Measurements from ENCODE around the gene ATP6V0B. TPM values are rescaled to one million over a fixed set of nuclear protein-coding genes. Genes with fewer than 3 reads are reported as not detected.

The ATP6V0B gene
- total RNA-seq, 1 donor from 2014 or later = 129 TPM

- no peak for DNase-seq (ENCODE audit: low read depth, low spot score)
- no peaks in the 10 kb centered on the region for H3K36me3 Mint-ChIP-seq (ENCODE audit: low read depth)
- H3K27me3 Mint-ChIP-seq (ENCODE audit: low read depth) = peaks cover 4% of the 10 kb centered on the region
- no peak overlapping the region for H3K27ac Mint-ChIP-seq (ENCODE audit: unreplicated experiment)
- H3K4me1 Mint-ChIP-seq = peaks cover 23% of the 10 kb centered on the region
- peak overlapping the region; percentile 32 for H3K4me3 Mint-ChIP-seq
- TF ChIP-seq CTCF (conservative IDR thresholded peaks at IDR 0.05) = no peak
- no peaks in the 10 kb centered on the region for H3K9me3 Mint-ChIP-seq
Measured at GRCh38 chr1:43994071-43994470, 19.3 kb downstream of the ATP6V0B start.

- TF ChIP-seq CTCF (conservative IDR thresholded peaks at IDR 0.05) = peak; percentile 47
- H3K4me1 Mint-ChIP-seq = peaks cover 23% of the 10 kb centered on the region
Measured at GRCh38 chr1:43994794-43995790, 20.3 kb downstream of the ATP6V0B start.

DNA sequence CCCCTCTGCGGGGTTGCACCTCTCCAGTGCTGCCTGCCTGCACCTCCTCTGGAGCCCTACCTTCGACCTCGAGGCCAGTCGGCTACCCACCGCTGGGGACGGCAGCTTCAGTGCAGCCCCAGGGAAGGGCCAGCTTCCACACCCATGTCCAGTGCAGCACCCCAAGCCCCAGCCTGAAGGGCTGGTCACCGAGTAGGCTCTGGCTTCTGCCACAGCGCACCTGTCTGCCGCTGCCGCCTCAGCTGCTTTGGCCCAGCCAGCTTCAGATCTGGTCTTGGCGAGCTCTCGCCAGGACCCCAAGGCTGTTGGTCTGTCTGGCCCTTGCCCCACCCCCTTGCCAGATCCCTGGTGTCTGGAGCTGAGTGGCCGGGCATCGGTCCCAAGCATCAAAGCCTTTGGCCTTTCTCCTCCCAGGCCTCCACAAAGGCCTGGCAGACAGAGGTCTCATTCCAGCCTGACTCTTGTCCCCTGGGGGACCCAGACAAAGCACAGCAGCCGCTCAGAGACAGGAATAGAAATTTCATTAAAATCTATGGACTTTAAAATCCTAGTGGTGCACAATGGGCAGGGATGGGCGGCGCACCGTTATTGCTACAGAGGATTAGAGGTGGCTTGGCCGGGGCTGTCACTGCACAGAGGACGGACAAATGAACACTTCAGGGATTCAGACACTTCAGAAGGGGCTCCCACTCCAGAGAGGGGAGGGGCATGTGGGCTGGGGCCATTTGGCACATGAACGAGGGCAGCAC is 21.4 kb downstream of the ATP6V0B start:
- DNase-seq (ENCODE audit: low read depth, low spot score) = no peak
- Mint-ChIP-seq H3K36me3 (ENCODE audit: low read depth) (no peaks in the 10 kb centered on the region), H3K4me3 (peak overlapping the region; percentile 23), H3K27me3 (ENCODE audit: low read depth) (peaks cover 4% of the 10 kb centered on the region), H3K27ac (ENCODE audit: unreplicated experiment) (peak overlapping the region; percentile 81), H3K9me3 (no peaks in the 10 kb centered on the region), H3K4me1 (peaks cover 20% of the 10 kb centered on the region)
- TF ChIP-seq CTCF (conservative IDR thresholded peaks at IDR 0.05) = no peak

More at GRCh38 chr1:43994794-43995790, 20.3 kb downstream of the ATP6V0B start:
- Mint-ChIP-seq H3K9me3 (no peaks in the 10 kb centered on the region), H3K27ac (ENCODE audit: unreplicated experiment) (no peak overlapping the region), H3K36me3 (ENCODE audit: low read depth) (no peaks in the 10 kb centered on the region), H3K4me3 (peak overlapping the region; percentile 25), H3K27me3 (ENCODE audit: low read depth) (peaks cover 4% of the 10 kb centered on the region)
- no peak for DNase-seq (ENCODE audit: low read depth, low spot score)

DNA sequence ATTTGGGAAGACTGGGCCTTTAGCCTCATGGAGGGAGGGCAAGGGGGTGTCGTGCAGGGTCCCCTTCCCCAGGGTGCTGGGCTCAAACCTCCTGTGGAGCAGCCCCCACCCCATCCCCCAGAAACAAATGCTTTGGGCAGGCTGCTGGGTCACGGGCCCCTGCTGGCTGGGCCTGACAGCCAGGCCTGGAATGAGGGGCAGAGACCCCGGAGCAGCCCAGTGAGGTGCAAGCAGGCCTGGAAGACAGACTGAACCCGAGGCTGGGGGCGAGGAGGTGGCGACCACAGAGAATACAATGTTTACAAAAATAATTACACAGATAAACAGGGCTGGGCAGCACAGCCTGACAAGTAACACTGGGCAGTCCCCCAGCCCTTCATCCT is 22.0 kb downstream of the ATP6V0B start:
- Mint-ChIP-seq H3K27me3 (ENCODE audit: low read depth) (peaks cover 4% of the 10 kb centered on the region), H3K9me3 (no peaks in the 10 kb centered on the region), H3K27ac (ENCODE audit: unreplicated experiment) (peak overlapping the region; percentile 81), H3K4me1 (peaks cover 16% of the 10 kb centered on the region), H3K4me3 (peak overlapping the region; percentile 23), H3K36me3 (ENCODE audit: low read depth) (no peaks in the 10 kb centered on the region)
- no peak for TF ChIP-seq CTCF (conservative IDR thresholded peaks at IDR 0.05)
- no peak for DNase-seq (ENCODE audit: low read depth, low spot score)

DNA sequence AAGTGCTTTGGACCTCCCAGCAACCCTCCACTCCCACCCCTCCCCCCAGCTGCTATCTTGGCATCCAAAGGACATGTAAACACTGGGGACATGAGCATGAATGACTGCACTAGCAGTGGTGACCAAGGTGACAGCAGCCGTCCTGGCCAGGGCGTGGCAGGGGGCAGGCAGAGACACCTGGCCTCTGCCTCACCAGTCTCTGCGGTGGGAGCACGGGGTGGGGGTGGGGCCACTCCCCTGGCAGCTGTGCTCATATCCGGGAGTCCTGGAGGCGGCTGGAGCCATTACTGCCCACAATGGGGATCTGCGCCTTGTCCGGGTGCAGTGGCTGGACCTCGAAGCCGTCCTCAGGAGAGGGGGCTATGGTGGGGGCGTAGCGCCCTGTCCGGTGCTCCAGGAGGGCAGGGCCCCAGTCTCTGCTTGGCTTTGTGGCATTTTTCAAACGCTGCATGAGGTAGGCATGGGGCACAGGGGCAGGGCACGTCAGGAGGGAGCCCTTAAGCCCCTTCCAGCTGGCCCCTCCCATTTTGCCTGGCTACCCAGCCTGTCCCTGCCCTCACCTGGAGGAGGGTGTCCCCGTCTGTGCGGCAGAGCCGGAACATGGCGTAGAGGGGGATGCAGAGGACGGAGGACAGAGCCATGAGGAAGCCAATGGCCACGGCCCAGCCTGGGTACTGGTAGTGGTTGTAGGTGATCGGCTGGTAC is 22.7 kb downstream of the ATP6V0B start:
- Mint-ChIP-seq H3K9me3 (no peaks in the 10 kb centered on the region), H3K27me3 (ENCODE audit: low read depth) (peaks cover 4% of the 10 kb centered on the region), H3K27ac (ENCODE audit: unreplicated experiment) (peak overlapping the region; percentile 62), H3K36me3 (ENCODE audit: low read depth) (no peaks in the 10 kb centered on the region), H3K4me1 (peaks cover 16% of the 10 kb centered on the region), H3K4me3 (no peak overlapping the region)
- no peak for TF ChIP-seq CTCF (conservative IDR thresholded peaks at IDR 0.05)
- DNase-seq (ENCODE audit: low read depth, low spot score) = no peak

Data from neural crest cell (in vitro differentiated cells).